ENCODE measurements around the gene PRRG2.
A peak's percentile ranks its signal among the peaks of the same experiment; 100 is the strongest.
"Not testable (repeated sequence)": the region's sequence is repeated elsewhere in the genome, so short reads cannot be mapped to it uniquely, and the experiment has no call there.

Gene PRRG2

GRCh38 chr19:49609499-49610092 lies 28.5 kb downstream of the PRRG2 start:
- DNase-seq: no peak

GRCh38 chr19:49613374-49613773 lies 32.3 kb downstream of the PRRG2 start:
- no peak for DNase-seq

- DNase-seq: peak; percentile 21 to 38
These were observed 33.1 kb downstream of the PRRG2 start for GRCh38 chr19:49614096-49614833.

GRCh38 chr19:49615861-49616260 lies 34.7 kb downstream of the PRRG2 start:
- no peak for DNase-seq

- DNase-seq: no peak
These were observed 35.4 kb downstream of the PRRG2 start for GRCh38 chr19:49616532-49616931.

- no peak for DNase-seq
These were observed 35.8 kb downstream of the PRRG2 start for GRCh38 chr19:49616945-49617344.

- DNase-seq: not testable (repeated sequence)
These were observed 36.7 kb downstream of the PRRG2 start for GRCh38 chr19:49617860-49618259.

- DNase-seq: no peak
These were observed 44.1 kb downstream of the PRRG2 start for GRCh38 chr19:49624967-49625910.

- no peak for DNase-seq
These were observed 45.1 kb downstream of the PRRG2 start for GRCh38 chr19:49626226-49626625.

- no peak for DNase-seq
These were observed 48.5 kb downstream of the PRRG2 start for GRCh38 chr19:49629659-49630058.

GRCh38 chr19:49631014-49631588 lies 50.0 kb downstream of the PRRG2 start:
- DNase-seq: no peak

- DNase-seq: no peak
These were observed 50.6 kb downstream of the PRRG2 start for GRCh38 chr19:49631610-49632192.

GRCh38 chr19:49632576-49632975 lies 51.5 kb downstream of the PRRG2 start:
- DNase-seq: no peak

- not testable (repeated sequence) for DNase-seq
These were observed 52.2 kb downstream of the PRRG2 start for GRCh38 chr19:49633273-49633672.

GRCh38 chr19:49635530-49636232 lies 54.6 kb downstream of the PRRG2 start:
- DNase-seq: no peak

- DNase-seq: no peak
These were observed 55.3 kb downstream of the PRRG2 start for GRCh38 chr19:49636233-49636932.

GRCh38 chr19:49637821-49638738 lies 57.0 kb downstream of the PRRG2 start:
- no peak for DNase-seq

- no peak for DNase-seq
These were observed 58.4 kb downstream of the PRRG2 start for GRCh38 chr19:49639401-49640112.

- peak; percentile 100 for DNase-seq
These were observed 59.2 kb downstream of the PRRG2 start, which contains the start of gene RRAS for GRCh38 chr19:49640113-49640898. Gene RRAS, minus strand, starts transcription at chr19:49640143. Its CDS starts 45 bp downstream, at chr19:49640098.
